ENCODE data around the gene SUSD1.

The SUSD1 gene

GRCh38 chr9:112212926-112213325 is 37.8 kb upstream of the SUSD1 start:
- no peak overlapping the region for H3K9ac ChIP-seq (ENCODE audit: low read length)
- H3K4me3 ChIP-seq (ENCODE audit: insufficient read depth, low read length, poor library complexity, severe bottlenecking): no peak overlapping the region
- no peaks in the 10 kb centered on the region for H3K9me2 ChIP-seq (replicated peaks; ENCODE audit: insufficient read depth, low read length)
- TF ChIP-seq EZH2phosphoT487 (conservative IDR thresholded peaks at IDR 0.05; ENCODE audit: low read length): no peak
- TF ChIP-seq, protein P1, sequence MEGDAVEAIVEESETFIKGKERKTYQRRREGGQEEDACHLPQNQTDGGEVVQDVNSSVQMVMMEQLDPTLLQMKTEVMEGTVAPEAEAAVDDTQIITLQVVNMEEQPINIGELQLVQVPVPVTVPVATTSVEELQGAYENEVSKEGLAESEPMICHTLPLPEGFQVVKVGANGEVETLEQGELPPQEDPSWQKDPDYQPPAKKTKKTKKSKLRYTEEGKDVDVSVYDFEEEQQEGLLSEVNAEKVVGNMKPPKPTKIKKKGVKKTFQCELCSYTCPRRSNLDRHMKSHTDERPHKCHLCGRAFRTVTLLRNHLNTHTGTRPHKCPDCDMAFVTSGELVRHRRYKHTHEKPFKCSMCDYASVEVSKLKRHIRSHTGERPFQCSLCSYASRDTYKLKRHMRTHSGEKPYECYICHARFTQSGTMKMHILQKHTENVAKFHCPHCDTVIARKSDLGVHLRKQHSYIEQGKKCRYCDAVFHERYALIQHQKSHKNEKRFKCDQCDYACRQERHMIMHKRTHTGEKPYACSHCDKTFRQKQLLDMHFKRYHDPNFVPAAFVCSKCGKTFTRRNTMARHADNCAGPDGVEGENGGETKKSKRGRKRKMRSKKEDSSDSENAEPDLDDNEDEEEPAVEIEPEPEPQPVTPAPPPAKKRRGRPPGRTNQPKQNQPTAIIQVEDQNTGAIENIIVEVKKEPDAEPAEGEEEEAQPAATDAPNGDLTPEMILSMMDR (IDR thresholded peaks at IDR 0.05; ENCODE audit: insufficient read depth, low read length, poor library complexity, severe bottlenecking): no peak
- no peak overlapping the region for H3K27ac ChIP-seq (ENCODE audit: low read depth, low read length)
- no peaks in the 10 kb centered on the region for H3K9me3 ChIP-seq (ENCODE audit: insufficient read depth, low read length)
- no peak overlapping the region for H3K4me2 ChIP-seq (ENCODE audit: low read depth, low read length, poor library complexity, severe bottlenecking)
- H3K36me3 ChIP-seq (ENCODE audit: low read length): no peaks in the 10 kb centered on the region; the same call in 1 of the 2 replicates
- H4K20me1 ChIP-seq (ENCODE audit: low read depth, low read length): no peaks in the 10 kb centered on the region
- no peaks in the 10 kb centered on the region for H3F3A ChIP-seq (ENCODE audit: insufficient read depth)
- H3K27me3 ChIP-seq (ENCODE audit: low read length): no peaks in the 10 kb centered on the region
- H2AFZ ChIP-seq (ENCODE audit: low read depth, low read length, severe bottlenecking): no peak overlapping the region
- no peaks in the 10 kb centered on the region for H3K79me2 ChIP-seq (ENCODE audit: insufficient read depth, low read length)

DNA sequence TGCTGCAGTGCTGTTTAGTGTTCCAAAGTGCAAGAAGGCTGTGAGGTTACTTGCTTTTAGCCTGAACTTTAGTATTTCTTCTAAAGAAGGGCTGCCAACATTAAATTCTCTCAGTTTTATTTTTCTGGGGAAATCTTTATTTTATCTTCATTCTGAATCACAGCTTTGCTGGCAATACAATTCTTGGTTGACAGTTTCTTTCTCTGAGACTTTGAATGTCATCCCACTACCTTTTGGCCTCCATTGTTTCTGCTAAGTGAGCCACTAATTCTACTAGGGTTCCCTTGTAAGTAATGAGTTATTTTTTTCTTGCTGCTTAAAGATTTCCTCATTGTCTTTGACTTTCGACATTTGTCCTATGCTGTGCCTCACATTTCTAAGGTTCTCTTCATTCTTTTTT is 32.4 kb upstream of the SUSD1 start:
- H2AFZ ChIP-seq (ENCODE audit: low read depth, low read length, severe bottlenecking): no peak overlapping the region
- no peaks in the 10 kb centered on the region for H3F3A ChIP-seq (ENCODE audit: insufficient read depth)
- no peak overlapping the region for H3K9ac ChIP-seq (ENCODE audit: low read length)
- no peaks in the 10 kb centered on the region for H3K79me2 ChIP-seq (ENCODE audit: insufficient read depth, low read length)
- no peak overlapping the region for H3K27ac ChIP-seq (ENCODE audit: low read depth, low read length)
- H3K9me2 ChIP-seq (replicated peaks; ENCODE audit: insufficient read depth, low read length): no peaks in the 10 kb centered on the region
- no peak overlapping the region for H3K4me3 ChIP-seq (ENCODE audit: insufficient read depth, low read length, poor library complexity, severe bottlenecking)
- no peak overlapping the region for H3K4me2 ChIP-seq (ENCODE audit: low read depth, low read length, poor library complexity, severe bottlenecking)
- TF ChIP-seq, protein P1 (IDR thresholded peaks at IDR 0.05; ENCODE audit: insufficient read depth, low read length, poor library complexity, severe bottlenecking): no peak
- TF ChIP-seq EZH2phosphoT487 (conservative IDR thresholded peaks at IDR 0.05; ENCODE audit: low read length): no peak
- H3K36me3 ChIP-seq (ENCODE audit: low read length): no peaks in the 10 kb centered on the region; the same call in 1 of the 2 replicates
- H3K9me3 ChIP-seq (ENCODE audit: insufficient read depth, low read length): no peaks in the 10 kb centered on the region
- H3K27me3 ChIP-seq (ENCODE audit: low read length): no peaks in the 10 kb centered on the region
- H4K20me1 ChIP-seq (ENCODE audit: low read depth, low read length): no peaks in the 10 kb centered on the region

DNA sequence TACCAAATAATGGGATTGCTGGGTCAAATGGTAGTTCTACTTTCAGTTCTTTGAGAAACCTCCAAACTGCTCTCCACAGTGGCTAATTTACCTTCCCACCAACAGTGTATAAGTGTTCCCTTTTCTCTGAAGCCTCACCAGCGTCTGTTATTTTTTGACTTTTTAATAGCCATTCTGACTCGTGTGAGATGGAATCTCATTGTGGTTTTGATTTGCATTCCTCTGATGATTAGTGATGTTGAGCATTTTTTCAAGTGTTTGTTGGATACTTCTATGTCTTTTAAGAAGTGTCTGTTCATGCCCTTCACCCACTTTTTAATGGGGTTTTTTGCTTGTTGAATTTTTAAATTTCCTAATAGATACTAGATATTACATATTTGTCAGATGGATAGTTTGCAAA is 28.4 kb upstream of the SUSD1 start:
- Histone ChIP-seq H3K79me2 (ENCODE audit: insufficient read depth, low read length) (no peaks in the 10 kb centered on the region), H3F3A (ENCODE audit: insufficient read depth) (no peaks in the 10 kb centered on the region), H3K4me3 (ENCODE audit: insufficient read depth, low read length, poor library complexity, severe bottlenecking) (no peak overlapping the region), H2AFZ (ENCODE audit: low read depth, low read length, severe bottlenecking) (no peak overlapping the region), H3K9ac (ENCODE audit: low read length) (no peak overlapping the region), H3K36me3 (ENCODE audit: low read length) (no peaks in the 10 kb centered on the region), H3K9me2 (replicated peaks; ENCODE audit: insufficient read depth, low read length) (no peaks in the 10 kb centered on the region), H4K20me1 (ENCODE audit: low read depth, low read length) (no peaks in the 10 kb centered on the region), H3K9me3 (ENCODE audit: insufficient read depth, low read length) (no peaks in the 10 kb centered on the region), H3K4me2 (ENCODE audit: low read depth, low read length, poor library complexity, severe bottlenecking) (no peak overlapping the region), H3K27ac (ENCODE audit: low read depth, low read length) (no peak overlapping the region), H3K27me3 (ENCODE audit: low read length) (no peaks in the 10 kb centered on the region)
- TF ChIP-seq, protein P1 (IDR thresholded peaks at IDR 0.05; ENCODE audit: insufficient read depth, low read length, poor library complexity, severe bottlenecking): no peak
- no peak for TF ChIP-seq EZH2phosphoT487 (conservative IDR thresholded peaks at IDR 0.05; ENCODE audit: low read length)

Measured in SU-DHL-6 (cell line).